HG02610 (cell line): ENCODE results near the gene CASQ2.

Source experiments
- ATAC-seq: cut with Tn5 transposase; IDR thresholded peaks from one replicate; pipeline ENCODE4 v1.9.1; 2021; ENCODE audit warnings: mild to moderate bottlenecking, moderate library complexity; ENCODE audit not compliant: unreplicated experiment

The CASQ2 gene

DNA sequence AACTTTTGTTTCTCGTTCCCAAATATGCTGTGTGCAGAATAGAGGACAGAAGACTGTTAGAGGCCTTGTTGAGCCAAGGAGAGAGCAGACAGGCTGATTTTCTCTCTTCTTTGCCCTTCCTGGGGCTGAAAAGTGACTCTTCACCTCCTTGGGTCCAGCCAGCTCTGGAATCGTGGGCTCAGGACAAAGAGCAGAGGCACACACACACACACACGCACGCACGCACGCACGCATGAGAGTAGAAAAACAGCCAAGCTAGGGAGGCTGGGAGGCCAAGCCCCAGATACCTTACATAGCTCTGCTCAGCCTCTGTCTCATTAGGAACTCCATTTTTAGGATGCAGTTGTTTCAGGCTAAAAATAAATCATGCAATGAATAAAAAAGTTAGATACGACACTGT is at the start of gene CASQ2:
CASQ2 (minus strand) TSS at position 166 of the 400 bp plus-strand sequence. CDS start 173 bp downstream, outside the sequence.
- no peak for ATAC-seq

DNA sequence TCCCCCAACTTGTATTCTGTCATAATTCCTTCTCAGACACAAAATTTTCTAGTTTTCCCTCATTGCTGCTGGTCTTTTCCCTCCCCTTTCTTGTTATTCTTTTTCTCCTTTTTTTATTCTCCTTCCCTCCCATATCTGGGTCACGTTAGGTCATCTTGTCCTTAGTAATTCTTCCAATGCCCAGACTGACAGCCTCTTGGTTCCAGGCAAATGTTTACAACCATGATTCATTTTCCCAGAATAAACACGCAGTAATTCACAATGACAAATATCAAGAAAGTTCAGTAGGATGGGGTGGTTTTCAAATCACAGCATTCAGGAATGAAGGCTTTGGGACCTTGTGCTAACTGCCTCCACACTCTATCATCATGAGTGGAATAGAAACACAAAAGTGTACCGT is 47.2 kb upstream of the CASQ2 start:
- ATAC-seq = no peak

- ATAC-seq = no peak
These were observed 46.3 kb upstream of the CASQ2 start for GRCh38 chr1:115814685-115815398.

DNA sequence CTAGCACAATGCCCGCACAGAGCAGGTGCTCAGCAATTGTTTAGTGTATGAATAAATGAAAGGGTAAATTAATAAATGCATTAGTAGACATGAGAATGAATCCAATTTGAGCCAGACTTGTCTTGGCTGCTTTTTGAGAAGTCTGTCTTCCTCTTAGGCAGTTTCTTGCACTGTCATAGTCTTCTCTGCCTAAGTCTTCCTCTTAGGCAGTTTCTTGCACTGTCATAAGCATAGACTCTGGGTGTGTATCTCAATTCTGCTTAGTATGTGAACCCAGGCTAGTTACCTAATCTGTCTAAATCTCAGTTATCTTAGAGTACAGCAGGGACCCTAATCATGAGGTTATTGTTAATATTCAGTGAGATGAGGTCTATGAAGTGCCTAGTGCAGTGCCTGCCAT is 45.2 kb upstream of the CASQ2 start:
- no peak for ATAC-seq

GRCh38 chr1:115811140-115811828 is 42.8 kb upstream of the CASQ2 start:
- no peak for ATAC-seq

DNA sequence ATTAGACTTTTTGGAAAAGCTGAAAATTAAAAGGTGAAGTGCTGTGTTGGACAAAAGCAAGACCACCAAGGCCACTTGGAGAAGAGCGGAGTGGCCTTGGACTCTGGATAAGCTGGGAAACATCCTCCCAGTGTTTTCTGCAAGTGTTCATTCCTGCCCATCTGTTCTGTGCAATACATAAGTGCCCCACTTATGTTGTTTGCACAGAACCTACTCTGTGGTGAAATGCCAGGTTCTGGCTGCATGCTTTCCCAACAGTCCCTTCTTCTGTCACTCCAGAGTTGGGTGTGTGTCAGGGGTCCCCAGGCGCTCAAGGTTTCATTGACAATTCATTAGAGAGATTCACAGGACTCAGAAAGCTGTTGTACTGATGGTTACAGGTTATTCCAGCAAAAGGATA is 42.1 kb upstream of the CASQ2 start:
- ATAC-seq = no peak

DNA sequence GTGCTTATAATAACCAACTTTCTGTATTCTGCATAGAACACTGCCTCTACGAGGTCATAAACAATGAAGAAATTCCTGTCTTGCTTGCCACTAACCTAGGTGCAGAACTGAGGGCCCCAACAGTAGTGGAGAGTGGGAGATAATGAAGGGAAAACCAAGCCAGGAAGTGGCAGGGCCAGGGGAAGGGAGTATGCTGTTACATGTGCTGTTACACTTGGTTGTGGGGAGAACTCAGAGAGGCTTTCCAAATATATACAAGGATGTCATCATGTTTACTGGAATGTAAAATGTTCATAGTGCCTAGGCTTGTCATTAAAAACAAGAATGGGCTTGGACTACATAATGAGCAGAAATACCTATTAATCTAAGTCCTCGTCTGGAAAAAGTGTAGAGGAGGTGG is 41.3 kb upstream of the CASQ2 start:
- no peak for ATAC-seq

- no peak for ATAC-seq
These were observed 40.6 kb upstream of the CASQ2 start for GRCh38 chr1:115809076-115809475.

DNA sequence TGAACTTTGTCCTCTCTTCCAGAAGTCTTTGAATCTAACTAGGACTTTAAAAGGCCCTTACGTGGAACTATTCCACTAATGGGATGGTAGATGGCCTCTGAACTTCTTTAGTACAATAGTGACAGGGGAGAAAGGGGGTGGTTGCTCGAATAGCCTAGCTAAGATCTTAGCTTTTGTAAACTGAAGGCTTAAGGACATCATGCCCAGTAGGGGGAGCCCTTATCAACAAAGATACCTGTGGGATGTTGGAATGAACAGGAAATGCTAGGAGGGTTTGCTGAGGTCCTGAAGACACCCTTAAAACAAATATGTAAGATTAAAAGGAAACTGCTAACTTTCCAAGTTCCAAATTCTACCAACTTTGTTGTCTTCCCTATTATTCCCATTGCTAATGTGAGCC is 39.2 kb upstream of the CASQ2 start:
- ATAC-seq = no peak

- ATAC-seq = no peak
These were observed 37.1 kb upstream of the CASQ2 start for GRCh38 chr1:115805597-115805996.

DNA sequence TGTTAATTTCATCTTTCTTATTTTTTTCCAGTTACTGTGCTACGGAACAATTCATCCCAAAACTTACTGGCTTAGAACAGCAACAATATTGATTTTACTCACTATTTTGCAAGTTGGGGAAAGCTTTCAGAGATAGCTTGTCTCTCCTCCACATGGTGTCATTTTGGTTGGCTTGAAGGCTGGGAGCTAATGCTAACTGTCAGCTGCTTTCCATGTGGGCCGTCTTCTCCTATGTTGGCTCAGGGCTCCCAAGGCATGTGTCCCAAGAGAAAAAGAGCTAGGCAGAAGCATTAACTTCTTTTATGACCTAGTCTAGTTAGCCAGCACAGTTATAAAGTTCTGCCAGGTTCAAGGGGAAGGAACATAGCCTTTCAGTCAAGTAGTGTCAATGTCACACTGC is 33.9 kb upstream of the CASQ2 start:
- no peak for ATAC-seq

GRCh38 chr1:115797486-115797885 is 29.0 kb upstream of the CASQ2 start:
- ATAC-seq = no peak

GRCh38 chr1:115796897-115797296 is 28.4 kb upstream of the CASQ2 start:
- no peak for ATAC-seq

DNA sequence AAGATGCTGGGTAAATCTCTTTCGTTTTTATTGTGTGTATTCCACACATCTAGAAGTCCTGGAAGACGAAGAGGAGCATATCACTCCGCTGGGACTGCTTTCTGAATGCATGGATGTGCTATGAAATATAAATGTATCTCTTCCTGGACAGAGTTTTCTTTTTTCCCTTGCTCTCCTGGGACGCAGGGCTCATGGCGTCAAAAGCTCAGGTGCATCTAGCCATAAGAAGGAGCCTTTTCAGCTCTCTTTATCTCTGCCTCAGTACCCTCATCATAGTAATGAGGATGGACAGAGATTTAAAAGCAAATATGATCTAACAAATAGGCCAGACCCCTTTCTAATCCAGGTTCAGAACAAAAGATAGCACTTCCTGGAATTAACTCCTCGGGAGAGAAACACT is 27.5 kb upstream of the CASQ2 start:
- no peak for ATAC-seq

DNA sequence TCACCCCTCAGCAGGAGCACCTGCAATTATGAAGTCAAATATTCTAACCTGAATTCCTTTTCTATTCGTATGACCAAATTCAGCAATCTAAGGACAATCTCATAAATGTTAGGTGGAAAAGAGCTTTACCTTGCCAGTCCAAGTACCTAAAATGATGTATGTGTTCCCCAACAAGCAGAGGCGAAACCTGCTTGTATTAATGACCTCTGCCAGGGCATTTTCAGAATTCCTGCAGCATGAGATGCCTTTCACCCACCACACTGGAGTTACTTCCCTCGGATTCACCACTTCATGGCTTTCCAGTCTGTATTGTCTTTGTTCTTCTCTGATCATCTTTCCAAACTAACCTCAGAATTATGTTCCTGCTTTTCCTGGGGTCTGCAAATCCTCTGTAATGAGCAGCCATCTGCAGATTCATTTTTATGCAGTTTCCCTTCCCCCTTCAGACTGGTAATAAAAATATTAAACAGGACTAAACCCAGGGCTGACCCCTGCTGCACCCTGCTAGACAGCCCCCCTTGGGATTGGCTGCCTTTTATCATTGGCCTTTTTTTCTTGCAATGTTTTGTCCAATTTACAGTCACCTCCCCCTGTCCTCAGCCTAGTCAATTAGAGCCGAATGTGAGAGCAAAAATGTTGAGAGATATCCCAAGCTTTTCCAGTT is 26.6 kb upstream of the CASQ2 start:
- ATAC-seq = no peak

DNA sequence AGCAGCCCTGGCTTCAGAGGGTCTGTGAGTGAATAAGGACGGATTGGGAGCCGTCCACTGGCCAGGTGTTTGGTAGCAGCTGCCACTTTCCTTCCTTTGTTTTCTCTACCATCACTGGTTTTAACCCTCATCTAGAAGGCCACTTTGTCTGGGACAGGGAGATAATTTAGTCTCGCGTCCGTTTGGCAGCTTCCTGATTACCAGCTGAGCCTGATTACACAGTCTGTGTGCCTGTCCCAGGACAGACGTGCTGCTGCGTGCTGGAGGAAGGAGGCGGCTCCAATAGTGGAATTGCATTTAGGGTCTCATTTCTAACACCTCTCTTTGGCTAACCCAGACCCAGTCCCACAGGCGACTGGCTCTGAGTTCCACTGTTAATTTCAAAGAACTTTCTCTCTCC is 24.6 kb upstream of the CASQ2 start:
- no peak for ATAC-seq

DNA sequence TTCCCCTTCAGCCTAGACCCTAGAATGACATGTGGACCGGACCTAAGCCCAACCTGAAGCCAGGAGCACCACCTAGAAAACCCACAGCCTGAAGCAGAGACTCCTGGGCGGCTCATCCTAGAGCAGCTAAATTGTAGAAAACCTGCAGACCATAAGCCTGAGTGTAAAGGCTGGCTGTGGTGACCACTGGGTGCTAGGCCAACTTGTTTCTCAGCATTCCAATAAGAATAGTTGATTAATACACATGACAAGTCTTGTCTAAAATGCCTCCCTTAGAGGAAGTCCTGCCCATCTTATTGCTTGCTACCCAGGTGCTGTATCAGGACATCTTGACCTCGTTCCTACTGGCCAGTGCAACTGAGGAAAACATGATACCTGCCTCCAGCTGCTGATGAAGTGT is 23.3 kb upstream of the CASQ2 start:
- no peak for ATAC-seq

GRCh38 chr1:115790846-115791245 is 22.3 kb upstream of the CASQ2 start:
- ATAC-seq = no peak

DNA sequence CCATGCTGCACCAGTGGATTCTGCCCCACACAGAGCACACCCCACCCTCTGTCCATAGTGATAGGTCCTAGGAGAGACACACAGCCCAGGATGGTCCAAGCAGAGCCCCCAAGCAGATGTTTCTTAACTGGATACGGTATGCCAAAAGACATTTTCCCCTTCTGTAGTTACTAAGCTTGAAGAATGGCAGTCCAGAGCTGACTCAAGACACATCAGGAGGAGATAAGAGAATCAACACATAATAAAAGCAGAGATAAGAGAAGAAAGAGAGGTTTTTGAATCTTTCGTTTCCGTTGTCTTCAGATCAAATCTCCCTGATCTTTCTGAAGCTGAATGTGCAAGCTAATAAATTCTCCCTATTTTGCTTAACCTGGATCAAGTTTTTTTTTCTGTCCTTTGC is 21.8 kb upstream of the CASQ2 start:
- ATAC-seq = no peak

DNA sequence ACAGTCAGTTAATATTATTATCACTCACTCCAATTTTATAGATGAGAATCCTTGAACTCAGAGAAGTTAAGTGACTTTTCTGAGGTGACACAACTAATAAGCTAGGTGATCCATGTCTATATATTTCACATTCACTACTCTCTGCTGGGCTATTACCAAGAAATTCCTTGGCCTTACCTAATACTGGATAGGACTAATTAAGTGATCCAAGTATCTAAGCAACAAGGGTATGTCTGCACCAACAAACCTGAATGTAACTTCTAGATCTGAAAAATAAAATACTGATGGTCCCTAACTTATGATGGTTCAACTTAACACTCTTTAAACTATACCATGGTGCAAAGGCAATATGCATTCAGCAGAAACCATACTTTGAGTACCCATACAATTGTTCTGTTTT is 14.8 kb upstream of the CASQ2 start:
- no peak for ATAC-seq

- no peak for ATAC-seq
These were observed 14.2 kb upstream of the CASQ2 start for GRCh38 chr1:115782571-115783281.

DNA sequence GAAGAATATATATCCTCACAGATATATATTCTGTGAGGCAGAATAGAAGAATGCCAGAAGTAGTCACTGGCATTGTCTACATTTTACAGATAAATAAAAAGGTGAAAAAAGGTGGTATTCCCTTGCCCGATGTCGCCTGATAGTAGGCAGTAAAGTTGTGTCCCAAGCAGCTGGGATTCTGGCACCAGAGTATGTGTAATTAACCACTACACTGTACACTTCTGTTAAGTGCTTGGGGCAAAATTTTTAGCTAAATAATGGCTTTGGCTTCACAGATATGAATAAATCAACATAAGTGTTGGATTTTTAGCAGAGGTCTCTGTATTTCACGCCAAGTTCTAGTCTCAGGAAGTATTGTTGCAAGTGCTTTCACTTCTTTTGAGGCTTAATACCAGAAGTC is 13.3 kb upstream of the CASQ2 start:
- ATAC-seq = no peak
